Posterior vena cava (tissue), 2 donors: Measurements from ENCODE around the gene KYNU. TPM values are rescaled to one million over a fixed set of nuclear protein-coding genes. Genes with fewer than 3 reads are reported as not detected.
A peak's percentile ranks its signal among the peaks of the same experiment; 100 is the strongest.
"Not testable (repeated sequence)": the region's sequence is repeated elsewhere in the genome, so short reads cannot be mapped to it uniquely, and the experiment has no call there.

Source experiments
- DNase-seq: peaks from one replicate; pipeline ENCODE4 v3.0.0-alpha.2; 2020; ENCODE audit warnings: low spot score
- intact Hi-C, 2 donors: fragments of 100-400 bp; cut with DNase I; formaldehyde crosslinking; loops; one replicate each; pipeline versions ENCODE4 v1.14.1 to v1.14.2; 2022 to 2023
- total RNA-seq, 2 donors: library from RNA; stranded (reverse); fragmentation: NEBNext Ultra II Directional; extraction: Animal tissue kit (Norgen Biotek cat#: 25700); gene quantifications; one replicate each; pipeline ENCODE4 v1.2.1, GENCODE V29; 2021
- donor health status: DM: yes; HTN: yes; CAD: no.
- donor health status: DM: yes; HTN: yes; CAD: no.

Gene KYNU
- total RNA-seq, 2 donors from 2014 or later, result 3.0 to 6.9 TPM

DNA sequence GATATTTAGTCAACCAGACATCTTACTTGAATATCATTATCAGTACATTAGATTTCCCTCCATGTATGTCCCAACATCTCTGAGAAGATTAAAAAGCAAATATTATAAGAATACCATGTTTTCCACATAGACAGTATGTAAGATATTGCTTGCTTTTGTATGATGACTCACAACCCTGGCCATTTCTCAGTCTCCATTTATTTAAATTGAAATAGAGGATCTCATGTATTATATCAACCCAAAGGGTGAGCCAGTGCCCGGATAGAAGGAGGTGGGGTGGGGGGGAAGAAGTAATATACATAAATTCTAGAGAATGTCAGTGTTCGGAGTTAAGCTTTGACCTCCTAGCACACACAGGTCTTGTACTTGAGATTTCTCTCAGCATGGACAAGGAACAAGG, 109.6 kb downstream of the KYNU start:
- intact Hi-C loops, result no loop called here
- DNase-seq, result no peak

DNA sequence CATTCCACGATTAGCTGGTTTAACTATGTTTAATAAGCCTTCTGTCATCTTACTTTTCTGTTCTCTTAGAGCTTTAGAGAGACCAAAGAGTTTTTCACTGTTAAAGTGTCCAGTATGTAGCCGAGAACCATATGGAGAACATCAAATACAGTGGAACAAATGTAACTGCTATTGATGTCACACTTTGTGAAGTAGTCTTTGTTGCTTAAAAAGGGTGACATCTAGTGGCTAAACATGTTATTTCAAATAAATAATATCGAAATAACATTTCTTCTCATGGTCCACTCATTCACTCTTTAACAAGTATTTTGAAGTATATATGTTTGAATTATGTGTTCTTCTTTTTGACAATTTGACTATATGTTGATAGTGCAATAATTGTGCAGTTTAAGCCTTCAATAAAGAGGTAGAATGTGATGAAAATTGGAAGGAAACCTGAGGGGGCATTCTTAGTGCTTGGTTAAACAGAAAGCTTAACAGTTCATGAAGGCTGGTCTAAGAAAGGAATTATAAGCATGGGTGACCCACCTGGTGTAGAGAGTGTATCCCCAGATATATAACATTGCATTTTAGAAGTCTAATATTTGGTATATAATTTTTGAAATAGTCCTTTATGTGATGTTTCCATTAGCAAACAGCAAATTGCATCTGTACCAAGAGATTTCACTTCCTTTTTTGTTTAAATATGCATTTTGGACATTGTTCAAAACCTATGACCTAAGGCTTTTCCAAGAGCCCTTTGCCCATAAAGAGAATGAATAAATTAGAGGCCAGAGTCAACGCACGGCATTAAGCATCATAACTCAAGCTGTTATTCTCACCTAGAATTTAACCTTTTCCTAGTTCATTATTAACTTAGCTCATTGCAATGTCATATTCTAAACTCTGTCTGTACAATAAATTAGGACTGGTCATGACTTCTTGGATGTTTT, 112.1 kb downstream of the KYNU start:
- intact Hi-C loops, result no loop called here
- no peak for DNase-seq

GRCh38 chr2:142991295-142991694, 113.8 kb downstream of the KYNU start:
- intact Hi-C loops, result no loop called here
- DNase-seq, result no peak

GRCh38 chr2:142992840-142993239, 115.4 kb downstream of the KYNU start:
- intact Hi-C loops, result no loop called here
- no peak for DNase-seq

DNA sequence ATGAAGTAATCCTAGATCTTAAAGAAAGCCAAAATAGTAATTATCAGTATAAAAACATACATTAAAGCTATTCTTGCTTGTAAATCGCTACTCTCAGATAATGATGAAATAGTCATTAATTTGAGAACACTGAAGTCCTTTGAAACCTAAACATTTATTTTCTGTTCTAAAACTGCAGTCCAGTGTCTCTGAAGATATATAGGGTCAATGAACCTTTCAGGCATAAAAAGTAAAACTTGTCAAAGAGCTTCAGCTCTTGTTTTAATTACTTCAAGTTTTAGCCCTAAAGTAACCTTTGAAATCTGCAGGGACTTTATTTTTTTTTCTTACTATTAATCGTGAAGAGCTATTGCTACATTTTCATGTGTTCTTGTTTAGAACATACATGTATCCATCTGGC, 116.3 kb downstream of the KYNU start:
- DNase-seq, result no peak
- intact Hi-C loops, result no loop called here

- intact Hi-C loops, result no loop called here
- DNase-seq, result no peak
These were observed 117.2 kb downstream of the KYNU start for GRCh38 chr2:142994665-142995064.

GRCh38 chr2:142997231-142997630, 119.8 kb downstream of the KYNU start:
- intact Hi-C loops, result loop anchor here in 1 of 2 donors (2.0 kb wide), 1 partner anchor 52 kb away; no protein-coding TSS in a partner anchor
- no peak for DNase-seq

- intact Hi-C loops, result no loop called here
- DNase-seq, result no peak
These were observed 123.1 kb downstream of the KYNU start for GRCh38 chr2:143000599-143000998.

DNA sequence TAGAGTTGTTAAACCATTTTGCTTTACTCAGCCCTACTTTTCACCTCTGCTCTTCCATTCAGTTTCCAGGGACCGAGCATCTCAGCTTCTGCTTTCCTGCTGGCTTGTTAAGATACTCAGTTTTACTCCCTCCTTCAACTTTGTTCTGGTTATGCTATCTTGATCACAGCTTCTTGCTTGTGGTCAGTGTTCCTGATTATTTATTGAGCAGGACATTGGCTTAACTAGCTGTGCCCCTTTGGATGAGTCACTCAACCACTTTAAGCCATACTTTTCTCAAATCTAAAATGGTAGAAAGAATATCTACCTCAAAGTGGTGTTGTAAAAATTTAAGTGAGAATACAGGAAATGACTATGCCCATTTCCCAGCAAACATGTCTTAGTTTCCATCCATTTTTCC, 124.0 kb downstream of the KYNU start:
- DNase-seq, result no peak
- intact Hi-C loops, result no loop called here

DNA sequence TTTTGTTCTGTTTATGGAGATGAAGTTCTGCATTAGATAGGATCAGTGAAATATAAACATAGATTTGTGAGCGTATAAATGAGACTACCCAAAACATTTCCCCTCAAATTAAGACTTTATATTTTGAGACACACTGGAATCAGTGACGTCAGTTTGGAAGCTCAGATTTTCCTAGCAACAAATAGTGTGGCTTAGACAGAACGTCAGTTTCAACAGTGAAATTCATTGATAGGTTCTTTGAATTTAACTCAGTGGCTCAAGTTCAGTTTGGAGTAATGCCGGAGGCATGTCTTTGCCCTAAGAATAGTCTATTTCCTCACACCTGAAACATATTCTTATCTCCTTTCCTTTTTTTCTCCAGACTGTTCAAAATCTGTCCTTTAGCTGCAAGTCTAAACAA, 138.2 kb downstream of the KYNU start:
- intact Hi-C loops, result no loop called here
- DNase-seq, result no peak

- peak; percentile 69 for DNase-seq
- intact Hi-C loops, result no loop called here
These were observed 149.1 kb downstream of the KYNU start for GRCh38 chr2:143026411-143027054.

DNA sequence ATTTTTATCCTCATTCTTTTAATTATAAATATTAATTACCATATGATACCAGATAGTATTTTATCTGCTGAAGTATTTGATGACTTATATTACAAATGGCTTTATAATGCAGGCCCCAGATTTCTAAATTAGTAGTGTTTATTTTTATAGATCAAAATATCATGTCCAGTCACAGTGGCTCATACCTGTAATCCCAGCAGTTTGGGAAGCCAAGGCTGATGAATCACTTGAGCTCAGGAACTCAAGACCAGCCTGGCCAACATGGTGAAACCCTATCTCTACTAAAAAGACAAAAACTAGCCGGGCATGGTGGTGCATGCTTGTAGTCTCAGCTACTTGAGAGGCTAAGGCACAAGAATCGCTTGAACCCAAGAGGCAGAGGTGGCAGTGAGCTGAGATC, 151.7 kb downstream of the KYNU start:
- intact Hi-C loops, result no loop called here
- DNase-seq, result no peak

DNA sequence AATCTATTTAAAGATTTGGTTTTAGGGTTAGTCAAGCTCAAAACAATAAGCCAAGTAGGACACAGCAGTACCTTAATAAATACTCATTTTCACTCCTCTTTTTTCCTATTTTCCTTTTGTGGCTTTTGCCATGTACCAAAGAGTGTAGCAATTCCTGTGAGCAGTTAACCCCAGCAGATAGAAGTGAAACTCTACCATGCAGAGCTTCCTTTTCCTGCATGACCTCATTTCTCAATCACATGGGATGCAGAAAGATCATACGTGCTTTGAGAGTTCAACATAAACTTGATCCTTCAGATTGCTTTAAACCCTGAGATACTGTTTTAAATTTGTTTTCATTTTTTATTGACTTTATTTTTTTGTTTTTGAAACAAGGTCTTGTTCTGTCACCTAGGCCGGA, 152.7 kb downstream of the KYNU start:
- no peak for DNase-seq
- intact Hi-C loops, result no loop called here

DNA sequence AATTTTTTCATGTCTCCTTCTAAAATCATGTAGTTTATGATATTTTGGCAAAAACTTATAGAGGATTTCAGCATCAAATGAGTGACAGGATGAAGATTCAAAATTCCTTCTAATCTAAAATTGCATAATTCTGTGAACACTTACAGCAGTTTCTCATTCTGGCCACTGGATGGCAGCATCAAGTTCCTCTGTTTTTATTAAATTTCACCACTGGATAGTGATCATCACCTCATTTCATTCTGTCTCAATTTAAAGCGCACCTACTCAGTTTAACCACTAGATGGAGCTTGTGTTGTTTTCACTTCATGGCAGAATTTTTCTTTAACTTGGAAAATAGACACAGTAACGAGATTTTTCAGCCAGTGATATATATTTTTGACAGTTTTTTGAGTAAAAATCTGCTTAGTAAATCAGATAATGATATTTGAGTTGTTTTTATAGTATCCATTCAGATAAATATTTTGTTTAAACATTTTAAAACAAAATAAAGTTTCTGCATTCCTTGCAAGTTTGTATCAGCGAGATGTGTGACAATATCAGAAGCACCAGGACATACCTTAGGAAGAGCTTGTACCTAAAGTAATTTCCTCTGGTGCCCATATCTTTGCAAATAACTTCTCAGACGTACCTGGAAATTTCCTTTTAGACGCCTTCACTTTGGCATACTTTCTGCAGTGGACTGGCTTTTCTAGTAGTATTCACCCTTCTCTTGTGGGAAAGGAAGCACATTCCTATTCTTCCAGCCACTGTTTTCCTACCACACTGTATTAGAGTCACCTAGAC, 157.0 kb downstream of the KYNU start:
- DNase-seq, result no peak
- intact Hi-C loops, result no loop called here

- DNase-seq, result no peak
These were observed 174.0 kb downstream of the KYNU start for GRCh38 chr2:143051465-143051864.

GRCh38 chr2:143053437-143053836, 176.0 kb downstream of the KYNU start:
- DNase-seq, intact Hi-C loops: not testable (repeated sequence)

More at GRCh38 chr2:143051465-143051864, 174.0 kb downstream of the KYNU start:
- intact Hi-C loops, result no loop called here

- DNase-seq, result no peak
- intact Hi-C loops, result no loop called here
These were observed 179.1 kb downstream of the KYNU start for GRCh38 chr2:143056550-143056949.

- intact Hi-C loops, result no loop called here
- no peak for DNase-seq
These were observed 181.4 kb downstream of the KYNU start for GRCh38 chr2:143058851-143059250.

- intact Hi-C loops, result no loop called here
- DNase-seq, result no peak
These were observed 186.2 kb downstream of the KYNU start for GRCh38 chr2:143063612-143064200.

GRCh38 chr2:143068094-143068493, 190.6 kb downstream of the KYNU start:
- no peak for DNase-seq
- intact Hi-C loops, result no loop called here
